ACHN (cell line): Measurements from ENCODE around the gene MCMBP.
"Not testable (repeated sequence)": the region's sequence is repeated elsewhere in the genome, so short reads cannot be mapped to it uniquely, and the experiment has no call there.

Experiments used
- DNase-seq: peaks from one replicate; pipeline ENCODE4 v3.0.0-alpha.2; 2015
- in situ Hi-C: cut with HindIII; loops from 2 replicates; pipeline ENCODE4 v1.10.0; 2017; ENCODE audit warnings: low sequenced_read_pairs, low pct_ligation_motif_present, low pct_unique_long_range_greater_than_20kb

Gene MCMBP

GRCh38 chr10:119805702-119806230 lies 66.9 kb downstream of the MCMBP start:
- in situ Hi-C loops = no loop called here

GRCh38 chr10:119803264-119803663 lies 69.4 kb downstream of the MCMBP start:
- in situ Hi-C loops = no loop called here
- DNase-seq = no peak

More at GRCh38 chr10:119805702-119806230, 66.9 kb downstream of the MCMBP start:
- DNase-seq = no peak

GRCh38 chr10:119801998-119802538 lies 70.6 kb downstream of the MCMBP start:
- DNase-seq = no peak

GRCh38 chr10:119801176-119801575 lies 71.5 kb downstream of the MCMBP start:
- DNase-seq = no peak
- in situ Hi-C loops = no loop called here

More at GRCh38 chr10:119801998-119802538, 70.6 kb downstream of the MCMBP start:
- in situ Hi-C loops = no loop called here

- in situ Hi-C loops = no loop called here
- DNase-seq = no peak
Measured at GRCh38 chr10:119796039-119796438, 76.6 kb downstream of the MCMBP start.

GRCh38 chr10:119795101-119795500 lies 77.5 kb downstream of the MCMBP start:
- in situ Hi-C loops, DNase-seq: not testable (repeated sequence)

GRCh38 chr10:119786117-119786769 lies 86.4 kb downstream of the MCMBP start:
- DNase-seq = no peak
- in situ Hi-C loops = no loop called here

GRCh38 chr10:119784340-119785067 lies 88.1 kb downstream of the MCMBP start:
- DNase-seq = no peak
- in situ Hi-C loops = no loop called here

- in situ Hi-C loops = no loop called here
- DNase-seq = no peak
Measured at GRCh38 chr10:119783665-119784027, 89.0 kb downstream of the MCMBP start.

GRCh38 chr10:119782981-119783664 lies 89.5 kb downstream of the MCMBP start:
- DNase-seq = no peak
- in situ Hi-C loops = no loop called here

GRCh38 chr10:119781498-119781897 lies 91.1 kb downstream of the MCMBP start:
- DNase-seq = no peak
- in situ Hi-C loops = no loop called here

GRCh38 chr10:119780879-119781480 lies 91.7 kb downstream of the MCMBP start:
- no peak for DNase-seq
- in situ Hi-C loops = no loop called here
